DND-41 (cell line): ENCODE data around the gene LLGL2.
A peak's percentile ranks its signal among the peaks of the same experiment; 100 is the strongest.

Experiments
- ATAC-seq: fragments of 200-7000 bp; cut with Tn5 transposase; 3 replicates; pipeline ENCODE4 v1.9.1; 2021; ENCODE audit warnings: low read depth; ENCODE audit not compliant: insufficient read depth
- DNase-seq: peaks from one replicate; pipeline ENCODE4 v3.0.0-alpha.2; 2020
- H2AFZ ChIP-seq: 2 replicates; pipeline ENCODE4 v1.6.0; 2012; ENCODE audit warnings: low read depth, low read length
- H3K27ac ChIP-seq: 2 replicates; pipeline ENCODE4 v1.5.1; 2012; ENCODE audit warnings: low read length, inconsistent platforms
- H3K27me3 ChIP-seq: fragments of 200-600 bp; sonication (generic); 2 replicates; pipeline ENCODE4 v1.6.0; 2012; ENCODE audit warnings: low read length, mild to moderate bottlenecking, inconsistent platforms; ENCODE audit not compliant: insufficient read depth, poor library complexity
- H3K36me3 ChIP-seq: 2 replicates; pipeline ENCODE4 v1.5.1; 2012; ENCODE audit warnings: low read length, inconsistent platforms; ENCODE audit not compliant: insufficient read depth
- H3K4me1 ChIP-seq: 2 replicates; pipeline ENCODE4 v1.5.1; 2012; ENCODE audit warnings: mild to moderate bottlenecking, low read length; ENCODE audit not compliant: insufficient read depth
- H3K4me2 ChIP-seq: 2 replicates; pipeline ENCODE4 v1.6.0; 2012; ENCODE audit warnings: mild to moderate bottlenecking, moderate library complexity, low read length, inconsistent platforms; ENCODE audit not compliant: insufficient read depth
- H3K4me3 ChIP-seq, 2 experiments: fragments of 200-600 bp in 1 of 2; shearing (Covaris generic) in 1 of 2; 2 replicates each; pipeline ENCODE4 v1.5.1; 2012 to 2016; ENCODE audit warnings: inconsistent platforms in 2 of 2, low read length in 2 of 2, mild to moderate bottlenecking in 2 of 2, low read depth in 1 of 2, moderate library complexity in 1 of 2
- H3K79me2 ChIP-seq: 2 replicates; pipeline ENCODE4 v1.6.0; 2012; ENCODE audit warnings: low read length, inconsistent platforms; ENCODE audit not compliant: insufficient read depth
- H3K9ac ChIP-seq: 2 replicates; pipeline ENCODE4 v1.6.0; 2012; ENCODE audit warnings: low read depth, mild to moderate bottlenecking, inconsistent platforms, low read length, moderate library complexity
- H3K9me3 ChIP-seq: 2 replicates; pipeline ENCODE4 v1.5.1; 2012; ENCODE audit warnings: low read length, moderate library complexity, mild to moderate bottlenecking, inconsistent platforms; ENCODE audit not compliant: insufficient read depth, severe bottlenecking
- H4K20me1 ChIP-seq: 2 replicates; pipeline ENCODE4 v1.6.0; 2012; ENCODE audit warnings: low read length; ENCODE audit not compliant: insufficient read depth
- EZH2 ChIP-seq: IDR thresholded peaks from 3 replicates; pipeline ENCODE4 v1.6.1; 2012; ENCODE audit warnings: borderline replicate concordance, low read depth, mild to moderate bottlenecking, moderate library complexity, low read length, inconsistent platforms; ENCODE audit not compliant: severe bottlenecking
- TF ChIP-seq, protein P1 (sequence below): IDR thresholded peaks from 2 replicates; pipeline ENCODE4 v1.5.1; 2012; ENCODE audit warnings: borderline replicate concordance, low read length, moderate library complexity, mild to moderate bottlenecking; ENCODE audit not compliant: poor library complexity, severe bottlenecking; ENCODE audit errors: extremely low read depth

The LLGL2 gene

DNA sequence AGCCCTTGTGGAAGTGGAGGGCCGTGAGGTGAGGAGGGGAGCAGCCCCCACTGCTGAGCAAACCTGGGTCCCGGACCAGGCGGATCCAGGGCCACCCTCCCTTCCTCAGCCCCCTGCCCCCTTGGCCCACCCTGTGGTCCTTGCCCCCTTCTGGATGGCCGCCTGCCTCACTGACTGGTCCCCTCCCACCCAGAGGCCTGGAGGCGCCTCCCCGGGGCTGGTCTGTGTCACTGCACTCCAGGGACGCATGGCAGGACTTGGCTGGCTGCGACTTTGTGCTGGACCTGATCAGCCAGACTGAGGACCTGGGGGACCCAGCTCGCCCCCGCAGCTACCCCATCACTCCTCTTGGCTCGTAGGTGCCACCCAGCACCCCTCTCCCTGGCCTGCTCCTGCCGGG lies 88.5 kb downstream of the LLGL2 start:
- H4K20me1 ChIP-seq = no peaks in the 10 kb centered on the region
- no peak for ATAC-seq
- H3K4me3 ChIP-seq = no peak overlapping the region
- no peak overlapping the region for H2AFZ ChIP-seq
- H3K79me2 ChIP-seq = no peaks in the 10 kb centered on the region
- no peaks in the 10 kb centered on the region for H3K27me3 ChIP-seq
- DNase-seq = no peak
- H3K4me1 ChIP-seq = no peaks in the 10 kb centered on the region
- H3K4me2 ChIP-seq = no peak overlapping the region
- no peak for TF ChIP-seq EZH2
- TF ChIP-seq, protein P1, sequence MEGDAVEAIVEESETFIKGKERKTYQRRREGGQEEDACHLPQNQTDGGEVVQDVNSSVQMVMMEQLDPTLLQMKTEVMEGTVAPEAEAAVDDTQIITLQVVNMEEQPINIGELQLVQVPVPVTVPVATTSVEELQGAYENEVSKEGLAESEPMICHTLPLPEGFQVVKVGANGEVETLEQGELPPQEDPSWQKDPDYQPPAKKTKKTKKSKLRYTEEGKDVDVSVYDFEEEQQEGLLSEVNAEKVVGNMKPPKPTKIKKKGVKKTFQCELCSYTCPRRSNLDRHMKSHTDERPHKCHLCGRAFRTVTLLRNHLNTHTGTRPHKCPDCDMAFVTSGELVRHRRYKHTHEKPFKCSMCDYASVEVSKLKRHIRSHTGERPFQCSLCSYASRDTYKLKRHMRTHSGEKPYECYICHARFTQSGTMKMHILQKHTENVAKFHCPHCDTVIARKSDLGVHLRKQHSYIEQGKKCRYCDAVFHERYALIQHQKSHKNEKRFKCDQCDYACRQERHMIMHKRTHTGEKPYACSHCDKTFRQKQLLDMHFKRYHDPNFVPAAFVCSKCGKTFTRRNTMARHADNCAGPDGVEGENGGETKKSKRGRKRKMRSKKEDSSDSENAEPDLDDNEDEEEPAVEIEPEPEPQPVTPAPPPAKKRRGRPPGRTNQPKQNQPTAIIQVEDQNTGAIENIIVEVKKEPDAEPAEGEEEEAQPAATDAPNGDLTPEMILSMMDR = peak; percentile 6
- no peaks in the 10 kb centered on the region for H3K36me3 ChIP-seq
- no peak overlapping the region for H3K9ac ChIP-seq
- no peaks in the 10 kb centered on the region for H3K9me3 ChIP-seq
- H3K27ac ChIP-seq = no peak overlapping the region

DNA sequence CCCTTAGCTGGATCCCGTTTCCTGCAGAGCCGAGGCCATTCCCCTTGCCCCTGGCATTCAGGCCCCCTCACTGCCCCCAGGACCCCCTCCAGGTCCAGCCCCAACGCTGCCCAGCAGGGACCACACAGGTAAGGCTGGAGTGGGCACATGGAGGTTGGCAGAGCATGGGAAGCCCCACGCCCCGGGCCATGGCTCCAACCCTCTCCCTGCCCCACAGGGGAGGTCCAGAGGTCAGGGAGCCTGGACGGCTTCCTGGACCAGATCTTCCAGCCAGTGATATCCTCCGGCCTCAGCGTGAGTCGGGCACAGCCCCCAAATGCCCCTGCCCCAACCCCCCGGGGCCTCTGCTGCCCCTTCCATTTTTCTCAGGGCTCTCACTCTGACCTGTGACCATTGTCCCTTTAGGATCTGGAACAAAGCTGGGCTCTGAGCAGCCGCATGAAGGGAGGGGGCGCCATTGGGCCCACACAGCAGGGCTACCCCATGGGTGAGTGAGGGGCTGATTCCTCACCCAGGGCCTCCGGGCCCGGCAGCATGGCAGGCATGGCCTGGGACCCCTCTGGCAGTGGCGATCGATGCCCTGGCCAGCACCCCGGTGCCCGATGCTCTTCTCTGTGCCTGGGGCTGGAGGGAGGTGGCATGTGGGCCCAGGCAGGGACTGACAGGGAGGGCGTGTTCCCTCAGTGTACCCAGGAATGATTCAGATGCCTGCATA lies 89.2 kb downstream of the LLGL2 start:
- Histone ChIP-seq H3K27me3 (no peaks in the 10 kb centered on the region), H3K9me3 (no peaks in the 10 kb centered on the region), H3K9ac (no peak overlapping the region), H3K4me1 (no peaks in the 10 kb centered on the region), H3K4me3 (no peak overlapping the region), H3K36me3 (no peaks in the 10 kb centered on the region), H4K20me1 (no peaks in the 10 kb centered on the region), H3K79me2 (no peaks in the 10 kb centered on the region), H3K27ac (no peak overlapping the region), H3K4me2 (no peak overlapping the region), H2AFZ (no peak overlapping the region)
- DNase-seq = no peak
- no peak for ATAC-seq
- no peak for TF ChIP-seq EZH2

DNA sequence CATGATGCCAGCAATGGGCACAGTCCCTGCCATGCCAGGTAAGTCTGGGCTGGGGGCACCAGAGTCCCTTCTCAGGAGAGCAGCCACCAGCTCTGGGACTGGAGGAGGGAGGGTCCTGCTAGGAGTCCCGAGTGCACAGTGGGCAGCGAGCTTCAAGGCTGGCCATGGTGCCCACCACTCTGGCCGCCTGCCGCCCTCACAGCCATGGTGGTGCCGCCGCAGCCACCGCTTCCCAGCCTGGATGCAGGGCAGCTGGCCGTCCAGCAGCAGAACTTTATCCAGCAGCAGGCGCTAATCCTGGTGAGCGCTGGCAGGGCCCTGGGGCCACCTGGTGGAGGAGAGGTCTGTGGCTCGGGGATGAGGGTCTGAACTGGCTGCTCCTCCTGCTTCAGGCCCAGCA lies 89.8 kb downstream of the LLGL2 start:
- H3K27ac ChIP-seq = no peak overlapping the region
- H3K36me3 ChIP-seq = no peaks in the 10 kb centered on the region
- no peak overlapping the region for H3K4me2 ChIP-seq
- no peaks in the 10 kb centered on the region for H3K79me2 ChIP-seq
- TF ChIP-seq, protein P1 = no peak
- no peak for TF ChIP-seq EZH2
- no peak overlapping the region for H3K9ac ChIP-seq
- H3K4me1 ChIP-seq = no peaks in the 10 kb centered on the region
- no peak for DNase-seq
- 0 out of 2 replicates have a peak, but pooled peaks cover 2% of the 10 kb centered on the region for H4K20me1 ChIP-seq
- no peak overlapping the region for H2AFZ ChIP-seq
- H3K4me3 ChIP-seq = no peak overlapping the region
- ATAC-seq = no peak
- H3K27me3 ChIP-seq = no peaks in the 10 kb centered on the region
- H3K9me3 ChIP-seq = no peaks in the 10 kb centered on the region

DNA sequence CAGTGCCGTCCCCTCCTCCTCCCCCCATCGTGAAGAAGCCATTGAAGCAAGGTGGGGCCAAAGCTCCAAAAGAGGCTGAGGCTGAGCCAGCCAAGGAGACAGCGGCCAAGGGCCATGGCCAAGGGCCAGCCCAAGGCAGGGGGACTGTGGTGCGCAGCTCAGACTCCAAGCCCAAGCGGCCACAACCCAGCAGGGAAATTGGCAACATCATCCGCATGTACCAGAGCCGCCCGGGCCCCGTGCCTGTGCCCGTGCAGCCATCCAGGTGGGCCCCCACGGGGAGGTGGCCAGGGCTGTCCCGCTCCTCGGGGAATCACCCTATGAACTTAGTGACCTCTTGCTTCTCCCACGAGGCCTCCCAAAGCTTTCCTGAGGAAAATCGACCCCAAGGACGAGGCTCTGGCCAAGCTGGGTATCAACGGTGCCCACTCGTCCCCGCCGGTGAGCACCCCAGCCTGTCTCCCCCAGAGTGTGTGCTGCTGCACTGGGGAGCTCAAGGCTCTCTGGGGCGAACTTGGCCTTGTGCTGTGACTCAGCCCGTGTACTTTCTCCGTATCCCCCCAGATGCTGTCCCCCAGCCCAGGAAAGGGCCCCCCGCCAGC lies 91.1 kb downstream of the LLGL2 start:
- H4K20me1 ChIP-seq = 0 out of 2 replicates have a peak, but pooled peaks cover 2% of the 10 kb centered on the region
- no peaks in the 10 kb centered on the region for H3K9me3 ChIP-seq
- no peaks in the 10 kb centered on the region for H3K36me3 ChIP-seq
- DNase-seq = no peak
- no peak overlapping the region for H3K9ac ChIP-seq
- no peak overlapping the region for H3K4me3 ChIP-seq
- H3K27ac ChIP-seq = no peak overlapping the region
- H3K4me1 ChIP-seq = no peaks in the 10 kb centered on the region
- no peaks in the 10 kb centered on the region for H3K27me3 ChIP-seq
- ATAC-seq = no peak
- no peak overlapping the region for H2AFZ ChIP-seq
- TF ChIP-seq EZH2 = no peak
- TF ChIP-seq, protein P1 = no peak
- H3K79me2 ChIP-seq = no peaks in the 10 kb centered on the region
- H3K4me2 ChIP-seq = no peak overlapping the region
